C1 segment of cervical spinal cord (tissue), 14 donors: ENCODE data around the gene PAM.

ENCODE experiments used
- DNase-seq, 14 donors: peaks; one replicate each; lab custom pipeline; 2025; lab: John Stamatoyannopoulos, UW

PAM gene

GRCh38 chr5:102781359-102781758 is 26.3 kb downstream of the PAM start:
- DNase-seq = no peak

- DNase-seq = no peak
Observed at GRCh38 chr5:102781786-102782185, 26.7 kb downstream of the PAM start.

GRCh38 chr5:102782217-102782872 is 27.2 kb downstream of the PAM start:
- DNase-seq = no peak

- DNase-seq = no peak
Observed at GRCh38 chr5:102787134-102787533, 32.0 kb downstream of the PAM start.

- no peak for DNase-seq
Observed at GRCh38 chr5:102788788-102789187, 33.7 kb downstream of the PAM start.

- DNase-seq = no peak
Observed at GRCh38 chr5:102789469-102789868, 34.4 kb downstream of the PAM start.

- DNase-seq = no peak
Observed at GRCh38 chr5:102790748-102791147, 35.6 kb downstream of the PAM start.

GRCh38 chr5:102792705-102793104 is 37.6 kb downstream of the PAM start:
- no peak for DNase-seq

GRCh38 chr5:102794047-102794446 is 38.9 kb downstream of the PAM start:
- no peak for DNase-seq

- no peak for DNase-seq
Observed at GRCh38 chr5:102794677-102795331, 39.7 kb downstream of the PAM start.

- no peak for DNase-seq
Observed at GRCh38 chr5:102795526-102795925, 40.4 kb downstream of the PAM start.

- DNase-seq = peak in 1 of 14 donors; percentile 6
Observed at GRCh38 chr5:102796009-102796408, 40.9 kb downstream of the PAM start.

GRCh38 chr5:102796498-102796897 is 41.4 kb downstream of the PAM start:
- DNase-seq = no peak

- DNase-seq = no peak
Observed at GRCh38 chr5:102797322-102797884, 42.3 kb downstream of the PAM start.

GRCh38 chr5:102798104-102798785 is 43.1 kb downstream of the PAM start:
- no peak for DNase-seq

GRCh38 chr5:102799017-102799416 is 43.9 kb downstream of the PAM start:
- DNase-seq = no peak

- no peak for DNase-seq
Observed at GRCh38 chr5:102800427-102800826, 45.3 kb downstream of the PAM start.

GRCh38 chr5:102801371-102801770 is 46.3 kb downstream of the PAM start:
- no peak for DNase-seq

GRCh38 chr5:102802708-102803458 is 47.8 kb downstream of the PAM start:
- no peak for DNase-seq

GRCh38 chr5:102807878-102808502 is 52.9 kb downstream of the PAM start:
- DNase-seq = peak in 2 of 14 donors; percentile 1 to 48

- no peak for DNase-seq
Observed at GRCh38 chr5:102809033-102809432, 53.9 kb downstream of the PAM start.
